GM10248 (cell line): ENCODE results near the gene MFSD6L.

Experiments
- CTCF ChIA-PET: fragments of 300-600 bp; sonication (Branson Sonifier 250); formaldehyde crosslinking; extraction: SDS; loops from one replicate; lab custom pipeline; 2021; ENCODE audit warnings: antibody characterized with exemption; lab: Yijun Ruan, JAX
- POLR2A ChIA-PET: fragments of 350-650 bp; sonication (Branson Sonifier 250); formaldehyde crosslinking; extraction: SDS; loops from one replicate; lab custom pipeline; 2020; ENCODE audit warnings: antibody characterized with exemption; lab: Yijun Ruan, JAX
- DNase-seq: peaks from one replicate; pipeline ENCODE4 v3.0.0; 2012; ENCODE audit errors: extremely low spot score
- TF ChIP-seq, protein P1 (sequence below): IDR thresholded peaks from 2 replicates; pipeline ENCODE4 v1.5.1; 2012; ENCODE audit warnings: mild to moderate bottlenecking, low read depth; ENCODE audit errors: extremely low read depth, missing control alignments, control extremely low read depth

MFSD6L gene

DNA sequence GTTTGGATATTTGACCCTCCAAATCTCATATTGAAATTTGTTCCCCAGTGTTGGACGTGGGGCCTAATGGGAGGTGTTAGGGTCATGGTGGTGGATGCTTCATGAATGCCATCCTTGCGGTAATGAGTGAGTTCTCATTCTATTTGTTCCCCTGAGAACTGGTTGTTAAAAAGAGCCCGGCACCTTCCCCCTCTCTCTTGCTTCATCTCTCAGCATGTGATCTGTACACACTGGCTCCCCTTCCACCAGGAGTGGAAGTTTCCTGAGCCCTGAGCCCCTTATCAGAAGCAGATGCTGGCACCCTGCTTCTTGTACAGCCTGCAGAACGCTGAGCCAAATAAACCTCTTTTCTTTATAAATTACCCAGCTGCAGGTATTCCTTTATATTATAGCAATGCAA, 42.7 kb upstream of the MFSD6L start:
- no peak for DNase-seq
- POLR2A ChIA-PET = no interaction called here
- TF ChIP-seq, protein P1, sequence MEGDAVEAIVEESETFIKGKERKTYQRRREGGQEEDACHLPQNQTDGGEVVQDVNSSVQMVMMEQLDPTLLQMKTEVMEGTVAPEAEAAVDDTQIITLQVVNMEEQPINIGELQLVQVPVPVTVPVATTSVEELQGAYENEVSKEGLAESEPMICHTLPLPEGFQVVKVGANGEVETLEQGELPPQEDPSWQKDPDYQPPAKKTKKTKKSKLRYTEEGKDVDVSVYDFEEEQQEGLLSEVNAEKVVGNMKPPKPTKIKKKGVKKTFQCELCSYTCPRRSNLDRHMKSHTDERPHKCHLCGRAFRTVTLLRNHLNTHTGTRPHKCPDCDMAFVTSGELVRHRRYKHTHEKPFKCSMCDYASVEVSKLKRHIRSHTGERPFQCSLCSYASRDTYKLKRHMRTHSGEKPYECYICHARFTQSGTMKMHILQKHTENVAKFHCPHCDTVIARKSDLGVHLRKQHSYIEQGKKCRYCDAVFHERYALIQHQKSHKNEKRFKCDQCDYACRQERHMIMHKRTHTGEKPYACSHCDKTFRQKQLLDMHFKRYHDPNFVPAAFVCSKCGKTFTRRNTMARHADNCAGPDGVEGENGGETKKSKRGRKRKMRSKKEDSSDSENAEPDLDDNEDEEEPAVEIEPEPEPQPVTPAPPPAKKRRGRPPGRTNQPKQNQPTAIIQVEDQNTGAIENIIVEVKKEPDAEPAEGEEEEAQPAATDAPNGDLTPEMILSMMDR = no peak
- CTCF ChIA-PET = interaction anchor here (1.3 to 5.0 kb wide), 4 partner anchors 8 to 157 kb away, joined by 3 to 18 read pairs (median 4); no protein-coding TSS in a partner anchor

DNA sequence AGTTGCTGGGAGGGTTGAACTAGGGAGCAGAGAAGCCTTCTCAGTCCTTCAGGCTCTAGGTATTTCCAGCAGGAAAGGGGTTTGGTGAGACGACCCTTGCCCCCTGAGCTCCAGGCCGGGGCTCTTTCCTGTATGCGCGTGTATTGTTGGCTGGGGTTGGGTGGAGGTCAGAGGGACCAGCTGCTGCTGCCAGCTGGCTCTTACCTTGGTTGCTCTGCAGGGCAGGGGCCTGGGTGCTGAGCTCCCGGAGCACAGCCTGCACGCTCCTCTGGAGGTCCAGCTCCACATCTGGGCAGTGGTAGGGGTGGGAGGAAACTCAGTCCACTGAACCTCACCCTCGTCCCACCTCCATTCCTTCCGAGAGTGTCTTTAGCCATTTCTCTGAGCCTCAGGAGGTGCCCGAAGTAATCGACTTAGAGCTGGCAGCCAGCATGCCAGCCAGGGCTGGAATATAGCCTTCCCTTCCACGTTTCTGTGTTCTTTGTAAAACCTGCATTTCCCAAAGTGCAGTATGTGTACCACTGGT, 40.3 kb upstream of the MFSD6L start:
- TF ChIP-seq, protein P1 = no peak
- CTCF ChIA-PET = interaction anchor here (0.6 to 1.1 kb wide), 3 partner anchors 9 to 55 kb away, joined by 3 read pairs; no protein-coding TSS in a partner anchor
- POLR2A ChIA-PET = no interaction called here
- no peak for DNase-seq

DNA sequence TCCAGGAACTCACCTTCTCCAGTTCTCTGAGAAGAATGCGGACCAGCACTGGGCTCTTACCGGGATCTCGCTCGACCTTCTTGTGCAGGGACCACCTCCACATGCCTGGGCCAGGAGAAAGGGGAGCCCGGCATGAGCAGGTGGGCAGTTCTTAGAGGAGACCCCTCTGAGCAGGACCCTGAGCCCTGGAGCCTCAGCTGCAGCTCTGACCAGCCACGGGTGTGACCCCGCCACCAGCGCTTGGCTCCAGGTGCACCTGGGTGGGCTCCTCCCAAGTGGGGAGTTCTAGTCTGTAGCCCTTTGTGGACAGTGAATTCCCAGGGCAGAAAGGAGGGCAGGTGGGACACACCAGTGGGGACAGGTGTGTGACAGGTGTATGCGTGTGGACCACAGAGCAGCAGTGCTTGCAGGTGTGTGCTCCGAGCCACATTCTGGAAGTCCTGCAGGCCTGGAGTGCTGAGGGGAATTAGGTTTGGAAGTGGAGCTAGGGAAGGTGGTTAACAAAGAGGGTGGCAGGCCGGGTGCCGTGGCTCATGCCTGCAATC, 39.5 kb upstream of the MFSD6L start:
- CTCF ChIA-PET = interaction anchor here (0.8 to 1.2 kb wide), 3 partner anchors 10 to 159 kb away, joined by 3 read pairs; no protein-coding TSS in a partner anchor
- no peak for DNase-seq
- POLR2A ChIA-PET = no interaction called here
- TF ChIP-seq, protein P1 = no peak

DNA sequence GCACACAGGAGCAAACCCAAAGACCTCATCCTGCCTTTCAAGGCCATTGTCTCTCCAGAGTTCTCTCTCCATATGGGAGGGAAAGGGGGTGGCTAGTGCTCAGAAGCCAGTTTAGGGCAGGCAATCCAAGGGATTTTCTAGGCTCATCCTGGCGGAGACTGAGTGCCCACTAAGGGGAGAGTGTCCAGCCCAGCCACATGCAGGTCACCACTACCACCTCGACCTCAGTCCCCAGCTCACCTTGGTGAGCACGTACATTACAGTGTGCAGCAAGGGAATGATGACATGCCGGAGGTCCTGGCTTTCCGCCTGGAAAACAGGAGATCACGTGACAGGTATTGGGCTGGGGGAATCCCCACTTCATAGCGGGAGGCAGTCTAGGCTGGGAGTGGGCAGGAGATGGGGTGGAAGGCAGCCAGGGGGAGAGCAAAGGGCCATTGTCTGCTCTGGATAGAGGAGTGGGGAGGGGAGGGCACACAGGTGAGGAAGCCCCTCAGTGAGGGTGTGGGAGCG, 38.5 kb upstream of the MFSD6L start:
- DNase-seq = no peak
- ChIA-PET CTCF (interaction anchor here (1.1 to 2.2 kb wide), 4 partner anchors 11 to 158 kb away, joined by 3 to 7 read pairs (median 6); no protein-coding TSS in a partner anchor), POLR2A (no interaction called here)
- TF ChIP-seq, protein P1 = no peak

DNA sequence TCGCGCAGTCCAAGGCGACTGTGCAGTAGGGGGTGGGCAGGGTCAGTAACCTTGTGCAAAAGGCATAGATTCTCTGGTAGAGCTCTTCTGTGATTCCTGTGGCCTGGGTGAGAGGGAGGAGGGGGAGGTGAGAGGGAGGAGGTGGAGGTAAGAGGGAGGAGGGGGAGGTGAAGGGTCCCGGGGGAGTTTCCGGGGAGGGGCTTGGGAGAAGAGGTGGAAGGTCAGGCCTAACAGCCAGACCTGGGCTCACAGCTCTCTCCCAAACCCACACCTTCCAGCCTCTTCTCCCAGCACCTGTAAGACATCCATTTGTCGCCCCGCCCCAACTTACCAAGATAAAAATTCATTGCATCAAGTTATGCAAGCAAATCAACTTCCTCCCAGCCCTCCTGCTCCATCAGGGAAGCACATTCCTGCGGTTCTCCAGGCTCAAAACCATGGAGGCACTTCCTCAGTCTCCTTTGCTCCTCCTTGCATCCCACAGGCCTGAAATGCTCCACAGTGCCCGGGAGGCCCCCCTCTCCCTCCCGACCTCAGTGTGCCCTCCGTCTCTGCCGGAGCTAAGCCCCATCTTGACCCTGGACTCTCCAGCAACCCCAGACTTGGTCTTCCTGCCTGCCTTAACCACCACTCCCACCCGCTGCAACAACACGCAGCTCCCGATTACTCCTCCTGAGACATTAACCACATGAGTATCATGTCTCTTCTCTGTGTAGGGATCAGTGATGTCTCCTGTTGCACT, 37.8 kb upstream of the MFSD6L start:
- ChIA-PET CTCF (interaction anchor here (1.1 to 2.6 kb wide), 4 partner anchors 12 to 158 kb away, joined by 4 to 9 read pairs (median 7); no protein-coding TSS in a partner anchor), POLR2A (no interaction called here)
- TF ChIP-seq, protein P1 = no peak
- no peak for DNase-seq

DNA sequence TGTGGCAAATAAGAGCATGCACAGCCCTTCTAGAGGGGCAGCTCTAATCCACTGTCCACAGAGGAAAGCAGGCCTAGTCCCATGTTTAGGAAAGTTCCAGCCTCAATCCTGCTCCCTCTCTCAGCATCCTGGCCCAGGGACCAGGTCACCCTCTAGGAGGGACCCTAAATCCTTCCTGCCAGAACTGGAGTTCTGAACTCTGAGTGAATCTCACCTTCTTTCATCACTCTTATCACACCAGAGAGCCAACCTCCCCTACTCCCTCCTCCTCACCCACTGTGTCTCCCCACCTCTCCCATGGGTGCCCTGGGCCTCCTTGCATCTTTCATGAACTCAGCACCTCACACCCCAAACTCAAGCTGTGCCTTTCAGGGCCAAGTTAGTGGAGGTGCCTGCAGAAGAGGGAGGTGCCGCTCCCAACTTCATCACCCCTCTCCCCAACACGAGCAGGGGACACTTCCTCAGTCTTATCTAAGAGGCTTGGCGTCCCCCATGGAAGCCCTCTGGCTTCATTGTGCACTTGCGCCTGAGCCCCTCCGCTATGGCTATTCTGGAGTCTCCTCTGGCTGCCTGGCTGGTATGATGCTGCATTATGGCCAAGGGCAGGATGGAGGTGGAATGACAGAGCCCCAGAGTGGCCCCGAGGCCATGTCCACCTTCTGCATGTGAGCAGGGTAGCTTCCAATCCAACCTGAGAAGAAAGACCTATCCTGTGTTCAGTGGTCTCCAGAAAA, 36.6 kb upstream of the MFSD6L start:
- TF ChIP-seq, protein P1 = no peak
- ChIA-PET POLR2A (no interaction called here), CTCF (interaction anchor here (2.0 to 2.6 kb wide), 3 partner anchors 13 to 59 kb away, joined by 7 to 9 read pairs (median 7); no protein-coding TSS in a partner anchor)
- no peak for DNase-seq
